ENCODE data around the gene LCN1.
"Not testable (repeated sequence)": the region's sequence is repeated elsewhere in the genome, so short reads cannot be mapped to it uniquely, and the experiment has no call there.

Gene LCN1

GRCh38 chr9:135546792-135547617 is 25.8 kb downstream of the LCN1 start:
- not testable (repeated sequence) for DNase-seq (ENCODE audit: low read depth)

GRCh38 chr9:135547756-135548736 is 26.8 kb downstream of the LCN1 start:
- no peak for DNase-seq (ENCODE audit: low read depth)

- not testable (repeated sequence) for DNase-seq (ENCODE audit: low read depth)
These were observed 28.5 kb downstream of the LCN1 start for GRCh38 chr9:135549478-135550343.

- no peak for DNase-seq (ENCODE audit: low read depth)
These were observed 29.2 kb downstream of the LCN1 start for GRCh38 chr9:135550344-135550918.

- DNase-seq (ENCODE audit: low read depth): no peak
These were observed 29.8 kb downstream of the LCN1 start for GRCh38 chr9:135551031-135551430.

GRCh38 chr9:135551456-135551855 is 30.2 kb downstream of the LCN1 start:
- DNase-seq (ENCODE audit: low read depth): no peak

- no peak for DNase-seq (ENCODE audit: low read depth)
These were observed 30.9 kb downstream of the LCN1 start for GRCh38 chr9:135552021-135552697.

- no peak for DNase-seq (ENCODE audit: low read depth)
These were observed 31.5 kb downstream of the LCN1 start for GRCh38 chr9:135552698-135553171.

GRCh38 chr9:135554718-135555117 is 33.5 kb downstream of the LCN1 start:
- no peak for DNase-seq (ENCODE audit: low read depth)

- DNase-seq (ENCODE audit: low read depth): no peak
These were observed 34.0 kb downstream of the LCN1 start for GRCh38 chr9:135555203-135555602.

- no peak for DNase-seq (ENCODE audit: low read depth)
These were observed 34.7 kb downstream of the LCN1 start for GRCh38 chr9:135555910-135556309.

- DNase-seq (ENCODE audit: low read depth): no peak
These were observed 38.4 kb downstream of the LCN1 start for GRCh38 chr9:135559606-135560005.

- DNase-seq (ENCODE audit: low read depth): no peak
These were observed 40.4 kb downstream of the LCN1 start, which contains the start of gene PAEP for GRCh38 chr9:135561391-135562234. Gene PAEP, plus strand, starts transcription at chr9:135561756.

- DNase-seq (ENCODE audit: low read depth): no peak
These were observed 41.0 kb downstream of the LCN1 start for GRCh38 chr9:135562235-135562745.

GRCh38 chr9:135563039-135563476 is 41.8 kb downstream of the LCN1 start:
- DNase-seq (ENCODE audit: low read depth): no peak

GRCh38 chr9:135563858-135564257 is 42.6 kb downstream of the LCN1 start:
- no peak for DNase-seq (ENCODE audit: low read depth)

GRCh38 chr9:135565141-135565628 is 43.9 kb downstream of the LCN1 start:
- DNase-seq (ENCODE audit: low read depth): no peak

- no peak for DNase-seq (ENCODE audit: low read depth)
These were observed 44.4 kb downstream of the LCN1 start for GRCh38 chr9:135565636-135566035.

GRCh38 chr9:135566552-135566951 is 45.3 kb downstream of the LCN1 start:
- no peak for DNase-seq (ENCODE audit: low read depth)
